Spinal cord (tissue), 10 donors: Measurements from ENCODE around the gene PCYOX1L. TPM values are rescaled to one million over a fixed set of nuclear protein-coding genes. Genes with fewer than 3 reads are reported as not detected.
A peak's percentile ranks its signal among the peaks of the same experiment; 100 is the strongest.

Experiments used
- DNase-seq, 6 donors: peaks; one replicate each; pipeline versions ENCODE4 v3.0.0 to v3.0.0-alpha.2; 2013 to 2015; ENCODE audit warnings: low spot score in 6 of 6, low read depth in 4 of 6
- H3K27ac ChIP-seq: one replicate; pipeline ENCODE4 v1.5.1; 2013; ENCODE audit warnings: low read depth, low read length, control low read depth
- H3K27me3 ChIP-seq: one replicate; pipeline ENCODE4 v1.6.1; 2013; ENCODE audit warnings: low read length; ENCODE audit not compliant: control insufficient read depth, insufficient read depth
- H3K36me3 ChIP-seq: one replicate; pipeline ENCODE4 v1.6.1; 2013; ENCODE audit warnings: low read length; ENCODE audit not compliant: control insufficient read depth, insufficient read depth
- H3K4me1 ChIP-seq: one replicate; pipeline ENCODE4 v1.6.1; 2013; ENCODE audit warnings: low read length; ENCODE audit not compliant: control insufficient read depth, insufficient read depth
- H3K4me3 ChIP-seq: one replicate; pipeline ENCODE4 v1.5.1; 2013; ENCODE audit warnings: low read depth, low read length, control low read depth
- H3K9me3 ChIP-seq: one replicate; pipeline ENCODE4 v1.6.1; 2013; ENCODE audit warnings: low read length; ENCODE audit not compliant: control insufficient read depth, insufficient read depth
- WGBS: methylation state at CpG from one replicate; pipeline ENCODE4 v1.1.5; 2013; ENCODE audit warnings: missing lambda C conversion rate; ENCODE audit not compliant: insufficient coverage; 5-methylcytosine and 5-hydroxymethylcytosine counted together
- polyA plus RNA-seq, 2 donors: library from polyadenylated mRNA; unstranded; fragments of 120-200 nt; gene quantifications; one replicate each; pipeline ENCODE4 v1.2.1, GENCODE V29; 2013; ENCODE audit not compliant: insufficient read length in 2 of 2
- total RNA-seq, 2 donors: library from RNA; depleted of rRNA in 1 of 2; stranded (reverse); fragments of 120-200 nt in 1 of 2; fragments of >200 nt in 1 of 2; gene quantifications; one replicate each; pipeline versions ENCODE4 v1.2.3 to v1.2.4, GENCODE V29; 2013 to 2014
- donor health status: healthy.

Gene PCYOX1L
- total and polyA plus RNA-seq, 4 donors: 14.2 to 28.6 (median 21.2) TPM

DNA sequence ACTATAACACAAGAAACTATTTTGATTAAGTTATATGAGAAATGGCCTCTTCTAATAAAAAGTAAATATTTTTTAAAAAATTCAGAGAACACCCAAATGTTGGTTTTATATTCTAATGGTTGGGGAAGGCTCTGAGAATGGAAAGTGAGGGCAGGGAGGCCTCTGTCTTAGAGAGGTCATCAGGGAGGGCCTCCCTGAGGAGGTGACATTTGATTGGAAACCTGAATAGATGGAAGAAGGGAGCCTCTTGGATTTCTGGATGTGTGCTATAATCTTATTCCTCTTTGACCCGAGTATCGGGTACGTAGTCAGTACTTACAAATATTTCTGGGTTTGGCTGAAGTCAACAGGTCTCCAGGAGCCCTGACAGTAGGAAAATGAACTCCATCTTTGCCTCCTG is 38.7 kb upstream of the PCYOX1L start:
- no peaks in the 10 kb centered on the region for H3K36me3 ChIP-seq
- peaks cover 12% of the 10 kb centered on the region for H3K4me1 ChIP-seq
- no peaks in the 10 kb centered on the region for H3K27me3 ChIP-seq
- H3K9me3 ChIP-seq: no peaks in the 10 kb centered on the region
- H3K4me3 ChIP-seq: no peak overlapping the region
- H3K27ac ChIP-seq: no peak overlapping the region
- WGBS: 93% methylated on average over 3 of the region's 3 CpGs
- DNase-seq: no peak

DNA sequence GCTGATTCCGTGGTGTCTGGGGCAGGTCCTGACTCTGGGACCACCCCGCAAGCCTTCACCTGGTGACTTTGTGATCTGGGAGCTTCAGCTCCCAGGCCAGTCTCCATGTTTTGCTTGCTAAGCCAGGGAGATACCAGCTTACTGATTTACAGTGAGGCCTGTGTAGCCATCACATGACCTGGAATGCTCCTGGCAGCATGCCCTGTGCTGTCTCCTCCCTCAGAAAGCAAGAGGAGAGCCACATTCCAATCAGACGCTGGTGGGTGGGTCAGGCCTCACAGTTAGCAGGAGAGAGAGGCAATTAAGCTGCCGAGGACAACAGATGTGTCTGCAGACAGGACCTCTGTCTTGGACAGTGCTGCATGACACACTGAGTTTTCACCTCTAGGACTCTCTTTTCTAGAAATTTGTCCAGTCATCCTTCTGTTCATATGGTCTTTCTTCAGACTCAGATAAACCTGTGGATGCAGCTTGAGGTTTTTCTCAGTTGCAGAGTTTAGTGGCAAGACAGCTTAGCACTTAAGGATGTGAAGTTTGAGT is 37.0 kb upstream of the PCYOX1L start:
- no peaks in the 10 kb centered on the region for H3K9me3 ChIP-seq
- H3K27me3 ChIP-seq: no peaks in the 10 kb centered on the region
- DNase-seq: peak; percentile 17 to 85 (median 48)
- H3K36me3 ChIP-seq: no peaks in the 10 kb centered on the region
- H3K4me1 ChIP-seq: peaks cover 12% of the 10 kb centered on the region
- no peak overlapping the region for H3K4me3 ChIP-seq
- H3K27ac ChIP-seq: peak overlapping the region; percentile 11
- 38% methylated on average over 4 of the region's 4 CpGs for WGBS

DNA sequence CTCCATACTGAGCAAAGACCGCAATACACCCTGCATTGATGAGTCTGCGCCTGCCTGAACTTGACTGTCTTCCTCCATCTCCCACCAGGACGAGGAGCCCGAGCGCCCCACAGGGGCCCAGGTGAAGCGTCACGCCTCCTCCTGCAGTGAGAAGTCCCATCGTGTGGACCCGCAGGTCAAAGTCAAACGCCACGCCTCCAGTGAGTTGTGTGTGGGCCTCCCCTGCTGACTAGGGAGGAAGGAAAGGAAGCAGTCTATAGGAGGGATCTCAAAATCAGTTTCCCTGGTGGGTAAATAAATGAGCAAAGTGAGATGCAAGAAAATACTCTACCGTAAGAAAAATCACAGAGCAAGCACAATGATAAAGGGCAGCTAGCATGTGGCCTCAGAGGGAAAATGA is 35.3 kb upstream of the PCYOX1L start:
- Histone ChIP-seq H3K36me3 (no peaks in the 10 kb centered on the region), H3K9me3 (no peaks in the 10 kb centered on the region), H3K27ac (no peak overlapping the region), H3K4me3 (no peak overlapping the region), H3K27me3 (no peaks in the 10 kb centered on the region), H3K4me1 (peaks cover 10% of the 10 kb centered on the region)
- 59% methylated on average over 12 of the region's 12 CpGs for WGBS
- DNase-seq: no peak

DNA sequence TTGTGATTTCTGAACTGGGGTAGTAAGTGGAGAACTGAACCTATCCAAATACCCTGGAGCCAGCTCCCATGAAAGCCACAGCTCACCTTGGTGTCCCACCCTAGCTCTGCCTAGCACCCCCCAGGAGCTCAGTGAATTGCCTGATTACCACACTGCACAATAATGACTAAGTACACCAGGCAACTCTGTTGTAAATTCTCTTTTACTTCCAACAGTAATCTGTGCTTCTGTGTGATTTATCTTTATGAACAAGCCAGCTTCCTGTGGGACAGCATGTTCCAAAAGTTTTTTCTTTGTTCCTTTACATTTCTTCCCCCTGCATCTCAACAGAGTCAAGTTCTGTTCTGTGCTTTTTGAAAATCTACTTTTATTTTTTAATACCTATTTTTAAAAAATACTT is 34.6 kb upstream of the PCYOX1L start:
- H3K27ac ChIP-seq: no peak overlapping the region
- DNase-seq: no peak
- H3K36me3 ChIP-seq: no peaks in the 10 kb centered on the region
- no peaks in the 10 kb centered on the region for H3K9me3 ChIP-seq
- H3K27me3 ChIP-seq: no peaks in the 10 kb centered on the region
- peaks cover 9% of the 10 kb centered on the region for H3K4me1 ChIP-seq
- no peak overlapping the region for H3K4me3 ChIP-seq

DNA sequence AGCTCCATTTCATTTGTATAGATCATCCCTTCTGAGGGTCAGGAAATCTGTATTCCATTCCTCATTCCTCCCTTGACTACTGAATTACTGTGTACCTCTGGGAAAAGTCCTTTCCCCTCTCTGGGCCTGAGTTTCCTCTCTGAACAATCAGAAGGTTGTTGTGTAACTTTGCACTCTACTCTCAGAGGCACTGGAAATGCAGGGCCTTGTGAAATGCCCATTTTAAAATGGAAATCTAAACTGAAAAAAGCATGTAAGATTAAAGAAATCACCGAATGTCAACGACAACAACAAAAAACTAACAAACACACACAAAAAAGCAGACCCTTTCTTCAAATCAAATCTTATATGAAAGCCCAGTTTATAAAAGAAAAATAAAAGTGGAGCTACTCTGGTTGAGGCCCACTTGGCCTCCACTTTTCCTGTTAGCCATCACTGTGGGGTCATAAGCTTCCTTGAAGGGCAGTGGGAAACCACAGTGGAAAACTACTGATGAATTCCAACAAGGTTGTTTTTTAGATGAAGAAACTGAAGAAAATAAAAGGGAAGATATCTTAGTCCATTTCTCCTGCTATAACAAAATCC is 34.1 kb upstream of the PCYOX1L start:
- Histone ChIP-seq H3K9me3 (no peaks in the 10 kb centered on the region), H3K4me3 (no peak overlapping the region), H3K36me3 (no peaks in the 10 kb centered on the region), H3K4me1 (peaks cover 9% of the 10 kb centered on the region), H3K27me3 (no peaks in the 10 kb centered on the region), H3K27ac (no peak overlapping the region)
- DNase-seq: no peak
- WGBS: no CpG with 5 or more reads among the region's 2 CpGs

GRCh38 chr5:149324641-149325040 is 33.2 kb upstream of the PCYOX1L start:
- Histone ChIP-seq H3K27me3 (no peaks in the 10 kb centered on the region), H3K9me3 (no peaks in the 10 kb centered on the region), H3K27ac (no peak overlapping the region), H3K36me3 (no peaks in the 10 kb centered on the region), H3K4me3 (no peak overlapping the region), H3K4me1 (peaks cover 9% of the 10 kb centered on the region)
- 95% methylated on average over 2 of the region's 2 CpGs for WGBS
- DNase-seq: no peak

DNA sequence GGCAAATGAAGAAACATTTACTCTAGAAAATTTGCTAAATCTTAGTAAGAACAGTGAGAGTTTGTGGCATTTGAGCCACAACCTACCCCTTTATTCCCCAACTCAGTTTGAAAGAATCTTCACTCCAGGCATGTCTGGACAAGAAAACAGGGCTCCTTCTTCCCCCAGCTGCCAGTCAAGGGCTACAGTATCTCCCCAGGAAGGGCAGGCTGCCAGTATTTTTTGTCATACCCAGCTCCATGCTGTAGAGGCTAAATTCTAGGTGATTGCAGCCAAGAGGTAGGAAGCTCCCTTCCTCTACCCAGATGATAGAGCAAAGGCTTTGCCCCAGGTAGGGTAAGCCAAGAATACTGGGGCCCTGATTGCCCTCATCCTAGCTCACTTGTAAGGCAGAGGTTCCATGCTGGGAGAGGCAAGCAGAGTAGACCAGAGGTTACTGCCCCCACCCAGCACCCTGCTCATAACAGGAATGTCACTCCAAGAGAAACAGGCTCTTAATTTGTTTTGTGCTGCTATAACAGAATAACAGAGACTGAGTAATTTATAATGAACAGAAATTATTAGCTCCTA is 32.6 kb upstream of the PCYOX1L start:
- Histone ChIP-seq H3K36me3 (no peaks in the 10 kb centered on the region), H3K27me3 (no peaks in the 10 kb centered on the region), H3K27ac (no peak overlapping the region), H3K9me3 (no peaks in the 10 kb centered on the region), H3K4me3 (no peak overlapping the region), H3K4me1 (peaks cover 9% of the 10 kb centered on the region)
- no peak for DNase-seq

- peaks cover 4% of the 10 kb centered on the region for H3K4me1 ChIP-seq
- no peaks in the 10 kb centered on the region for H3K36me3 ChIP-seq
- no peak overlapping the region for H3K27ac ChIP-seq
- WGBS: 81% methylated on average over 3 of the region's 5 CpGs
- no peaks in the 10 kb centered on the region for H3K9me3 ChIP-seq
- DNase-seq: no peak
- H3K27me3 ChIP-seq: no peaks in the 10 kb centered on the region
- H3K4me3 ChIP-seq: no peak overlapping the region
Measured at GRCh38 chr5:149325894-149326293, 32.0 kb upstream of the PCYOX1L start.

DNA sequence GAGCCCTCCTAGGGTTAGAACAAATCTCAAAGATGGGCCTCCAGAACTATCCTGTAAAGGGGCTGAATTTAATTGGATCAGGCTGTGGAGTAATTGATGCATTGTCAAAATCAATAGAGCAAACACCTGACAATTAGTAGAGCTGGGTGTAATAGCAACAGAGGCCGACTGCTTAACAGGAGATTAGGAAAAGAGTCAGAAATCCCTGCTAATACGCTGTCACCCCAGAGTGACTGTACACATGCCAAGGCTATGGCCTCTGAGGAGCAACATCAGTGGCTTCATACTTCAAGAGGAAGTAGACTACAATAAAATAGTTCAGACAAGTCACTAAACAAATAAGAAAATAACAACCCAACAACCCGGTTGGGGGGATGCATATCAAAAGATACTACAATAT is 31.2 kb upstream of the PCYOX1L start:
- no peaks in the 10 kb centered on the region for H3K9me3 ChIP-seq
- 60% methylated on average over 1 of the region's 3 CpGs for WGBS
- peaks cover 3% of the 10 kb centered on the region for H3K4me1 ChIP-seq
- no peaks in the 10 kb centered on the region for H3K36me3 ChIP-seq
- H3K27ac ChIP-seq: no peak overlapping the region
- no peaks in the 10 kb centered on the region for H3K27me3 ChIP-seq
- H3K4me3 ChIP-seq: no peak overlapping the region
- DNase-seq: no peak

- no peaks in the 10 kb centered on the region for H3K4me1 ChIP-seq
- H3K9me3 ChIP-seq: no peaks in the 10 kb centered on the region
- no peaks in the 10 kb centered on the region for H3K36me3 ChIP-seq
- no peak overlapping the region for H3K27ac ChIP-seq
- no peak for DNase-seq
- 88% methylated on average over 5 of the region's 5 CpGs for WGBS
- no peak overlapping the region for H3K4me3 ChIP-seq
- no peaks in the 10 kb centered on the region for H3K27me3 ChIP-seq
Measured at GRCh38 chr5:149328177-149328576, 29.7 kb upstream of the PCYOX1L start.
